GM13977 (cell line): ENCODE results near the gene SOX13.

Experiments
- DNase-seq: peaks from one replicate; pipeline ENCODE4 v3.0.0; 2012; ENCODE audit warnings: low spot score
- in situ Hi-C: fragments of 300-500 bp; cut with MboI; formaldehyde crosslinking; loops from one replicate; pipeline ENCODE4 v1.12.0; 2022; ENCODE audit warnings: low sequenced_read_pairs, low pct_unique_long_range_greater_than_20kb, mixed read lengths, inconsistent platforms; ENCODE audit not compliant: unreplicated experiment
- TF ChIP-seq, protein P1 (sequence below): IDR thresholded peaks from 2 replicates; pipeline ENCODE4 v1.5.1; 2012; ENCODE audit warnings: mild to moderate bottlenecking, control low read depth; ENCODE audit not compliant: insufficient read depth; ENCODE audit errors: extremely low read depth, missing control alignments

Gene SOX13

DNA sequence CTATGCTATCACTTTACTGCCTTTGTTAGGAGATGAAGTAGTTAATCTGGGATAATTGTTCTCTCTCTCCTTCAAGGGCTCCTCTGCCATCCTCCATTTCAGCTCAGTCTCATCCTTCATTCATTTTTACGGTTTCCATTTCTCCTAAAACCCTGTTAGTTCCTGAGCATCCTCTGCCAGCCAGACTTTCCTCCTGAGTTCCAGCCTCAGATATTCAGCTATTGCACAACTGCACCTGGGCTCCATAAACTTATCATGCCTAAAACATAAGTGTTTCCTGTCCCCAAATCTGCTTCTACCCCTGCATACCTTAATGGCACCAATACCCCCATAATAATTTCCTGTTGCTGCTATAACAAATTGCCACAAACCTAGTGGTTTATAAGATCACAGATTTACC is 39.6 kb upstream of the SOX13 start:
- TF ChIP-seq, protein P1, sequence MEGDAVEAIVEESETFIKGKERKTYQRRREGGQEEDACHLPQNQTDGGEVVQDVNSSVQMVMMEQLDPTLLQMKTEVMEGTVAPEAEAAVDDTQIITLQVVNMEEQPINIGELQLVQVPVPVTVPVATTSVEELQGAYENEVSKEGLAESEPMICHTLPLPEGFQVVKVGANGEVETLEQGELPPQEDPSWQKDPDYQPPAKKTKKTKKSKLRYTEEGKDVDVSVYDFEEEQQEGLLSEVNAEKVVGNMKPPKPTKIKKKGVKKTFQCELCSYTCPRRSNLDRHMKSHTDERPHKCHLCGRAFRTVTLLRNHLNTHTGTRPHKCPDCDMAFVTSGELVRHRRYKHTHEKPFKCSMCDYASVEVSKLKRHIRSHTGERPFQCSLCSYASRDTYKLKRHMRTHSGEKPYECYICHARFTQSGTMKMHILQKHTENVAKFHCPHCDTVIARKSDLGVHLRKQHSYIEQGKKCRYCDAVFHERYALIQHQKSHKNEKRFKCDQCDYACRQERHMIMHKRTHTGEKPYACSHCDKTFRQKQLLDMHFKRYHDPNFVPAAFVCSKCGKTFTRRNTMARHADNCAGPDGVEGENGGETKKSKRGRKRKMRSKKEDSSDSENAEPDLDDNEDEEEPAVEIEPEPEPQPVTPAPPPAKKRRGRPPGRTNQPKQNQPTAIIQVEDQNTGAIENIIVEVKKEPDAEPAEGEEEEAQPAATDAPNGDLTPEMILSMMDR, result no peak
- no peak for DNase-seq
- in situ Hi-C loops, result no loop called here

DNA sequence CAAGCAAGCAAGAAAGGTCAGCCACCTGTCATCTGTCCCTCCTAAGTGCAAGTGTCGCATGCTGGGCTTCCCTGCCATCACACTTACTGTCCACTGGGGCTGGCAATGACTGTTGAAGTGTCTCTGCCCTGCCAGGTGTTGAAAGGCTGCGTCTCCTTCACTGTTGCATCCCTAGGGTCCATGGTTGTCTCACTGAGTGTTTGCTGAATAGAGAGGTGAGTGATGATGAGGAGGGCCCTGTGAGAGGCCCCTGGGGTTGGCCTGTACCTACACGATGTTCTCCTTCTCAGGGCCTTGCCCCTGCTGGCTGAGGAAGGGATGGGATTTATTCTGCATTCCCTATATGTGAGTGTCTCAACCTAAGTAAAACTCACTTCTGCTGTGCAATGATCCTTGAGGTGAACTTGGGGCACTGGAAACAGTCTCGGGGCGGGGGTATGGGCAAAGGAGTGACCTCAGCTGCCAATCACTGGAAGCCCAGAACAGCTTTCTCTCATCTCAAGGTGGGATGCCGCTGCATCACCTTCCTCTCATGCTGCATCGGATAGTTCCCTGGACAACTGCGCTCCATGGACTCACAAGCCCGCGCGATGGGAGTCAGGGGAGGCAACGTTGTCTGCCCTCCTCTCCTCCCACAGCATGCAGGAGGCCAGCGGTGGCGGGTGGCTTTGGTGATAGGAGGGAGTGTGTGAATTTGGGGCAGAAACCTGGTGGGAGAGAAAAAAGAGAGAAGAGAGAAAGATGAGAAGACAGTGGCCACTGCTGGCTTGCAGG is 35.8 kb upstream of the SOX13 start:
- TF ChIP-seq, protein P1, result no peak
- in situ Hi-C loops, result no loop called here
- DNase-seq, result no peak

DNA sequence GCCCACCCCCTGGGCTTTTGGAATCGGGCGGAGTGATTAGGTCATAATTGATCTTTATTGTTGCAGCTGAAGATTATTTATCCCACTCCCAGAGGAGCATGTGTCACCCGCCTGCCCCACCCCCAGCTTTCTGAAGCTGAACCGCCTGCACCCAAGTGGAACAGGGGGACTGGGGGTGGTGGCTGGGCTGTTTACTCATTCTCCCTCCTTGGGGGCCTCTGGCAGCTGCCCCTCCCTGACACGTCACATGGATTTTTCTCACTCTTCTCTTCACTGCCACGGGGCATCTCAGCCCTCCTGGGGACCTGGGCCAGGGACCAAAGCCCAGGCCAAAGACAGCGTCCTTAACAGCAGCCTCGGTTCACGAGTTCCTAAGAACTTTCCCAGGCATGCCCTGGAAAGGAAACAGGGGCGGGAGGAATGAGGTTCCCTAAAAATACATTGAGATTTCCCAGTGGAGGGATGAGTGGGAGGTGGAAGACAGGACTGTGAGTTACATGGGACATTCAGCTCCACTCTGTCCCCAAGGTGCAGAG is 31.6 kb upstream of the SOX13 start:
- no peak for DNase-seq
- TF ChIP-seq, protein P1, result no peak
- in situ Hi-C loops, result no loop called here

DNA sequence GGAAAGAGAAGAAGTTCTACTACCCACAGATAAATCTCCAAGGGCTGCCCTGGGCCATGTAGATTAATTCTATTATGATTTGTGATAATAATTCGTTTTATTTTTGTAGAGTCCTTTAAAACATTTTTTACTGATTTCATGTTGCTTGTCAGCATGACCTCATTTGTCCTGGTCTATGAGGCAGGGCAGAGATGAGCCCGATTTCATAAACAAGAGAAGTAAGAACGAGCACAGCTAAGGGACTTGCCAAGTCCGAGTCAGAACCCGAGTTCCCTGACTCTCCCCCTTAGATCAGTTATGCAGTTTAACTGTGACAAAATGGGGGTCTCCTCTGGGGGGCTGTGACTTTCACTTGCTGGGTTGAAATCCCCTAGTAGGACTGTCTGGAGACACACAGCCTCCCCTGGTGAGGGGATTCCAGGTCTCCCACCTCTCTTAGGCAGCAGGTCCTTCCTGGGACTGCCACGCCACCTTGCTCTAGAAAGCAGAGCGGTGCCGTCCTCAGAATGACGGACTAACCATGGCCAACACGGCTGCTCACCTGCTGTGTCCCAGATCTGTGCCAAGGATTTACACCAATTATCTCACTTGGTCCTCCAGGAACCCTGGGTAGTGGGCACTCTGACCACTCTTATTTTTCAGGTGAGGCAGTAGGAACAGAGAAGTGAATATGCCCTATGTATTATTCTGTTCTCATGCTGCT is 31.0 kb upstream of the SOX13 start:
- no peak for DNase-seq
- TF ChIP-seq, protein P1, result no peak
- in situ Hi-C loops, result no loop called here

DNA sequence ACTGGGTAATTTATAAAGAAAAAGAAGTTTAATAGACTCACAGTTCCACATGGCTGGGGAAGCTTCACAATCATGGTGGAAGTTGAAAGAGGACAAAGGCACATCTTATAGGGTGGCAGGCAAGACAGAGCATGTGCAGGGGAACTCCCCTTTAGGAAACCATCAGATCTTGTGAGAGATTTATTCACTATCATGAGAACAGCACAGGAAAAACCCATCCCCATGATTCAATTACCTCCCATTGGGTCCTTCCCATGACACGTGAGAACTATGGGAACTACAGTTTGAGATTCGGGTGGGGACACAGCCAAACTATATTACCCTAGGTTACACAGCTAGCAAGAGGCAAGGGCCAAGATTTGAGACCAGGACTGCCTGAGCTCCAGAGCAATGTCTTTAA is 30.4 kb upstream of the SOX13 start:
- DNase-seq, result no peak
- TF ChIP-seq, protein P1, result no peak
- in situ Hi-C loops, result no loop called here

DNA sequence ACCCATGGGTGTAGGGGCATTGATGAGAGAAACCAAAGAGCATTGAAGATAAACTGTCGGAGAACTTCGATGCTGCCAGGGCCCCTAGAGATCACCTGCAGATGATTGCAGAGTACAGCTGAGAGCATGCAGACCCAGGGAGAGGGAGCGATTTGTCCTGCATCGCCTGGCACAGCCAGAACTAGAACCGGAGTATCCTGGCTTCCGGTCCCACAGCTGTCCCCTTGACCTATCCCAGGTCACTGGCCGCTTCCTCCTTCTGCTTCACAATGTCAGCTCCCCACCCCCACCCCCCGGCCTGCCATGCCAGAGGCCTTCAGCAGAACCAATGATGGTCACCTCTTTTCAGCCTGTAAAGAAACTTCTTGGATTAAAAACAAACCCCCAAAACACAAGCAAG is 29.2 kb upstream of the SOX13 start:
- in situ Hi-C loops, result no loop called here
- TF ChIP-seq, protein P1, result no peak
- DNase-seq, result no peak
